ENCODE measurements around the gene ING5.

DNA sequence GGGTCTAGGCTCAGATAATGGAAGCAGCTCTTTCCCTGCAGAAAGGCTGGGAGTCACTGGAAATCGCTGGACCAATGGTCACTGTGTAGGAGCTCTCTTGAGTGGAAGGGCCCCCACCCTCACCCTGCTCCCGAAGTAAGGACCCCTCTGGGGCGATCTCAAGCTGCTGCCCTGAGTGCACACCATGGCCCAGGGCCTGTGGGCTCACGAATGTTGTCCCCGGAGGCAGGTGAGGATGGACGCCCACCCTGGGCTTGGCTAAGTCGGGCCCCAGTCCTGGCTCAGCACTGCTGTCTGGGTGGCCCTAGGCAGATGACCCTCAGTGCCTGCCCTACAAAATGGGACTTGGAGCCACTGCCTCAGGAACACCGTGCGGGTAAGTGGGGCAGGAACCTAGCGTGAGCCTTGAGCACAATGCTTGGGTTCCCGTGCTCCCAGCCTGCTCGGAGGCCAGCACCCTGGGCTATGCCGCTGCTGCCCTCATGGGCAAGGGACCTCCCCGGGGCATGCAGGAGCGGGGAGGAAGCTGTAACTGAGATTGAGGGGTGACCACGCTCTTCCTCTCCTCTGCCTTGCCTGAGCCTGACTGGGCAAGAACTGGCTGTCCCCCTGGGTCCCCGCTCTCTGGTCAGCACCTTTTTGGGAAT is 36.3 kb downstream of the ING5 start:
- TF ChIP-seq, protein P1, sequence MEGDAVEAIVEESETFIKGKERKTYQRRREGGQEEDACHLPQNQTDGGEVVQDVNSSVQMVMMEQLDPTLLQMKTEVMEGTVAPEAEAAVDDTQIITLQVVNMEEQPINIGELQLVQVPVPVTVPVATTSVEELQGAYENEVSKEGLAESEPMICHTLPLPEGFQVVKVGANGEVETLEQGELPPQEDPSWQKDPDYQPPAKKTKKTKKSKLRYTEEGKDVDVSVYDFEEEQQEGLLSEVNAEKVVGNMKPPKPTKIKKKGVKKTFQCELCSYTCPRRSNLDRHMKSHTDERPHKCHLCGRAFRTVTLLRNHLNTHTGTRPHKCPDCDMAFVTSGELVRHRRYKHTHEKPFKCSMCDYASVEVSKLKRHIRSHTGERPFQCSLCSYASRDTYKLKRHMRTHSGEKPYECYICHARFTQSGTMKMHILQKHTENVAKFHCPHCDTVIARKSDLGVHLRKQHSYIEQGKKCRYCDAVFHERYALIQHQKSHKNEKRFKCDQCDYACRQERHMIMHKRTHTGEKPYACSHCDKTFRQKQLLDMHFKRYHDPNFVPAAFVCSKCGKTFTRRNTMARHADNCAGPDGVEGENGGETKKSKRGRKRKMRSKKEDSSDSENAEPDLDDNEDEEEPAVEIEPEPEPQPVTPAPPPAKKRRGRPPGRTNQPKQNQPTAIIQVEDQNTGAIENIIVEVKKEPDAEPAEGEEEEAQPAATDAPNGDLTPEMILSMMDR (IDR thresholded peaks at IDR 0.05; ENCODE audit: low read depth, low read length): no peak
- TF ChIP-seq POLR2A (IDR thresholded peaks at IDR 0.05; ENCODE audit: extremely low read depth, insufficient read length) (no peak), MYC (IDR thresholded peaks at IDR 0.05; ENCODE audit: low read depth, low read length) (no peak)
- TF ChIP-seq, protein P2, sequence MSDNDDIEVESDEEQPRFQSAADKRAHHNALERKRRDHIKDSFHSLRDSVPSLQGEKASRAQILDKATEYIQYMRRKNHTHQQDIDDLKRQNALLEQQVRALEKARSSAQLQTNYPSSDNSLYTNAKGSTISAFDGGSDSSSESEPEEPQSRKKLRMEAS (IDR thresholded peaks at IDR 0.05; ENCODE audit: low read depth, low read length): no peak

Measured in NB4 (cell line).